ENCODE results near the gene TNS1.

Gene TNS1

DNA sequence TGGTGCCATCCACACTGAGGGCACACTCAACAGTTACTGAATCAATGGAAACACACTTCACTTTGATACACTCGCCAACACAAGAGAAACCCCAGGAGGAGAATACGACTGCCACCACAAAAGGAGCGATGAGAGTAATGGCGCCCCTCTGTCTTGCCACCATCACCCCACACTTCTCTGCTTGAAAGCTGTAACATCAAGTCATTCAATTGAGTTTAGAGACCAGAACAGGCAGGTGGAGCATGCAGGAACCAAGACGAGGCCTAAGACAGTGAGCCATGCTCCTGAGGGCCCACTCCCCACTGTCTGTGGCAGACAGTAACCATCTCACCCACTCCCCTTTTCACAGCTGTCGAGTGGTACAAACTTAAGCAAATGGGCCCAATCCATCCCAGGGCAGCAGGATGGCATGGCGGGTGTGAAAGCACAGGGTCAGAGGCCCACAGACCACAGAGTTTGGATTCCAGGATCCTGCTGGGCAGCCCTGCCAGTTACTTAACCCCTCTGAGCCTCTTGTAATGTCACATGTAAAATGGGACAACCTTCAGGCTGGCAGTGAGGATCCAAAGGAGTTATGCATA is 101.9 kb downstream of the TNS1 start:
- H3K36me3 ChIP-seq (ENCODE audit: insufficient read depth, low read length), result peaks cover 66% of the 10 kb centered on the region
- H3K4me3 ChIP-seq, result no peak overlapping the region
- no peak for DNase-seq (ENCODE audit: low read depth, low spot score)
- no peaks in the 10 kb centered on the region for H3K9me3 ChIP-seq (ENCODE audit: low read depth, low read length)
- no peak overlapping the region for H3K9ac ChIP-seq (ENCODE audit: insufficient read length)
- H3K27ac ChIP-seq, result no peak overlapping the region
- TF ChIP-seq EZH2 (IDR thresholded peaks at IDR 0.05) (no peak), POLR2AphosphoS5 (IDR thresholded peaks at IDR 0.05; ENCODE audit: borderline replicate concordance, low read depth, low read length) (no peak), FOXP2 (optimal IDR thresholded peaks at IDR 0.05; ENCODE audit: control extremely low read depth, extremely low read length, insufficient read depth) (no peak)

- Histone ChIP-seq H3K9ac (ENCODE audit: insufficient read length) (no peak overlapping the region), H3K36me3 (ENCODE audit: insufficient read depth, low read length) (peaks cover 72% of the 10 kb centered on the region), H3K4me3 (no peak overlapping the region), H3K9me3 (ENCODE audit: low read depth, low read length) (no peaks in the 10 kb centered on the region), H3K27ac (no peak overlapping the region)
- DNase-seq (ENCODE audit: low read depth, low spot score), result no peak
- no peak for TF ChIP-seq POLR2AphosphoS5 (IDR thresholded peaks at IDR 0.05; ENCODE audit: borderline replicate concordance, low read depth, low read length)
- TF ChIP-seq FOXP2 (optimal IDR thresholded peaks at IDR 0.05; ENCODE audit: control extremely low read depth, extremely low read length, insufficient read depth), result no peak
- TF ChIP-seq EZH2 (IDR thresholded peaks at IDR 0.05), result no peak
Measured at GRCh38 chr2:217900010-217900779, 102.6 kb downstream of the TNS1 start.

DNA sequence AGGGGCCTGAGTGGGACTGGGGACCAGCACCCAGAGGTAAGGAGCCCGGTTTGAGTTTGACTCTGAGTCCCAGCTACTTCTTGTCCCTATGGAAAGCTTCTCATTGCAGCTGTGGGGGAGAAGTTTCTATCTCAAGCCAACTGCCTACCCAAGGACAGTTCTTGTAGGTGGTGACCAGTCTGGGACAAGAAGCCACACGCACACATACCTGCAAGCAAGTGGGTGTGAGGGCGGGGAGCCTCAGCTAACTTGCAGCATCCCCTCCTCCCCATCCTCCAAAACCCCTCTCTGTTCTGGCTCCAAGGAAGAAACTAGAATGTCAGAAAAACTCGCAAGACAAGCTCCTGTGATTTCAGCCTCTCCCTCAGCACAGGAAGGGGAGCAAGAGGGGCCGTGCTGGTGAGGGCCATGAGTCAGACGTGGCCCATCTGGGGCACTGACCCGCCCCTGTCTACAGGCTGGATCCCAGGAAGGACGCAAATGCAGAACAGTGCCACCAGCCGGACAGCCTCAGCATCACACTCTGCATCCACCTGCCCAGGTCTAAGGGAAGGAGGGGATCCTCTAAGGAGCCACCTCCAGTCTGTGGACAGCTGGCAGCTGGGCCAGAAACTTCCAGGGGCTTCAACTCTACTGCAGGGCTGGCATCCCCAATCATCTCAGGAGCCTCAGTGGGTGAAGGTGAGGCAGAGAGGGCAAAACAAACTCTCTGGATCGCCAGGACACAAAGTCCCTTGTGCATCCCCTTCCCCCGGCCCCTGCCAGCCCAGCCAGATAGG is 103.4 kb downstream of the TNS1 start:
- TF ChIP-seq EZH2 (IDR thresholded peaks at IDR 0.05) (no peak), FOXP2 (optimal IDR thresholded peaks at IDR 0.05; ENCODE audit: control extremely low read depth, extremely low read length, insufficient read depth) (no peak), POLR2AphosphoS5 (IDR thresholded peaks at IDR 0.05; ENCODE audit: borderline replicate concordance, low read depth, low read length) (no peak)
- no peak overlapping the region for H3K4me3 ChIP-seq
- no peaks in the 10 kb centered on the region for H3K9me3 ChIP-seq (ENCODE audit: low read depth, low read length)
- H3K9ac ChIP-seq (ENCODE audit: insufficient read length), result no peak overlapping the region
- DNase-seq (ENCODE audit: low read depth, low spot score), result no peak
- no peak overlapping the region for H3K27ac ChIP-seq
- peaks cover 76% of the 10 kb centered on the region for H3K36me3 ChIP-seq (ENCODE audit: insufficient read depth, low read length)

DNA sequence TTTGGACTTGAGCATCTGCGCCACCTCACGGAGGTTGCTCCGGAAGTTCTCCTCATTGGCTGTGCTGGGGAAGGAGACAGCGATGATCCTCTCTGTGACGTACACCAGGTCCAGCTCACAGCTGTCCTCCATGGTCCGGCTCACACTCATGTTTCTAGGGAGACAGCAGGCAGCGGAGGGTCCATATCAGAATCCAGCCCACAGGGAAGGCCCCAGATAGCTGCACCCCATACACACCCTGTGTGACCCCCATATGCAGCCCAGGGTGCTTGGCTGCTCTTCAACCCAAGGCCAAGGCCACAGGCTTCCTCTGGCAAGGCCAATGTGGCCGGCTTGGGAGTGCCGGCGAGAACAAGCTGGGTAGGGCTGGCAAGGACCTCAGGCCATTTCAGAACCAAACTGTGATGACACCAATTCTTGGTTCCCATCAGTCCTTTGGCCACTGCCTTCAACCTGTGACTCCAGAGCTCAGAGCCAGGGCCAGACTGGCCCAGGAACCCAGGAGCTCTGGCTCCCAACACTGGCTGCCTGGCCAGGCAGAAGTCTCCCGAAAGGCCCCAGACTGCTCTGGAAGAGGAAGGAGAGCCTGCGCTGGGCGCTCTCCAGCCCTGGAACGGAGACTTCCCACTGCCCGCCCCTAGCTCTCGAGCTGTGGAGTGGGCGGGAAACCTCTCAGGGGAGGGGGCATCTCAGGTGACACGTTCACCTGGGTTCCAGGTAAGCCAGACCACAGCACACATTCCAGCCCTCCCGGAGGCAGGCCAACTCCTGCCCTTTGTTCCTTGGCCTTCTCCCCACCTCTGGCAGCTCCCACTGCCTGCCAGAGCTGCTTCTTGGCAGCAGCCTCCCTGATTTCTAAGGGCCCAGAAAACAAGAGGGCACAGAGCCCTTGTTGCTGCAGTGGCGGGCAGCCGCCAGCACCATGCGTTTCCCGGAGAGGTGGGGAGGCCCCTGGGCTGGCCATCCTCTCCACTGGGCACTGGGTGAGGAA is 104.7 kb downstream of the TNS1 start:
- no peak overlapping the region for H3K27ac ChIP-seq
- no peak for TF ChIP-seq POLR2AphosphoS5 (IDR thresholded peaks at IDR 0.05; ENCODE audit: borderline replicate concordance, low read depth, low read length)
- TF ChIP-seq FOXP2 (optimal IDR thresholded peaks at IDR 0.05; ENCODE audit: control extremely low read depth, extremely low read length, insufficient read depth), result no peak
- no peak for TF ChIP-seq EZH2 (IDR thresholded peaks at IDR 0.05)
- no peak overlapping the region for H3K9ac ChIP-seq (ENCODE audit: insufficient read length)
- no peak overlapping the region for H3K4me3 ChIP-seq
- H3K36me3 ChIP-seq (ENCODE audit: insufficient read depth, low read length), result peaks cover 77% of the 10 kb centered on the region
- no peaks in the 10 kb centered on the region for H3K9me3 ChIP-seq (ENCODE audit: low read depth, low read length)
- DNase-seq (ENCODE audit: low read depth, low spot score), result no peak

GRCh38 chr2:217897091-217897715 is 105.6 kb downstream of the TNS1 start:
- Histone ChIP-seq H3K4me3 (no peak overlapping the region), H3K9me3 (ENCODE audit: low read depth, low read length) (no peaks in the 10 kb centered on the region), H3K9ac (ENCODE audit: insufficient read length) (no peak overlapping the region), H3K36me3 (ENCODE audit: insufficient read depth, low read length) (peaks cover 82% of the 10 kb centered on the region), H3K27ac (no peak overlapping the region)
- TF ChIP-seq POLR2AphosphoS5 (IDR thresholded peaks at IDR 0.05; ENCODE audit: borderline replicate concordance, low read depth, low read length), result no peak
- no peak for TF ChIP-seq FOXP2 (optimal IDR thresholded peaks at IDR 0.05; ENCODE audit: control extremely low read depth, extremely low read length, insufficient read depth)
- TF ChIP-seq EZH2 (IDR thresholded peaks at IDR 0.05), result no peak
- no peak for DNase-seq (ENCODE audit: low read depth, low spot score)

DNA sequence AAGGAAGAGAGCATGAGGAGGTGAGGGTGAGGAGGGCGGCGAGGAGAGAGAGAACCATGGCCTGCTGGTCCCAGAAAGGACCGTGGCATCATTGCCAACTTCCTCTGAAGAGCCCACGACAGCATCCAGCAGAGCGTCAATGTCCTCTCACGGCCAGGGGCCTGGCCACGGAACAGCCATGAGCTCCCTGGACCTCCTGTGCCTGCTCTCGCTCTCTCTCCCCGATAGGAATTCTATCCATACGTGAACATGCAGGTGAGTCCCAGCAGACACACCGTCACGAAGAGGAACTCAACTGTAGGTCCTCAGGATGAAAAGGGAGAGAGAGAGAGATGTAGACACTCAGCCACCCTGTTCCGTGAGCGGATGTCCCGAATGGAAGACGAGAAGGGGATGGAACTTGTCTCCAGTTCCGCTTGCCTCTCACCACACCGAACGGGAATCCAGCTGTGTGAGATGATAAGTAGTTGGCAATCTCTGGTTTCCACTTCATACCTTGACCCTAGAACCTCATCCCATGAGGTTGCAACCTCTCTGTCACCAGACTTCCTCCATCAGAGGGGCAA is 107.6 kb downstream of the TNS1 start:
- H3K36me3 ChIP-seq (ENCODE audit: insufficient read depth, low read length), result peaks cover 85% of the 10 kb centered on the region
- no peak for DNase-seq (ENCODE audit: low read depth, low spot score)

GRCh38 chr2:217893440-217893839 is 109.4 kb downstream of the TNS1 start:
- Histone ChIP-seq H3K27ac (no peak overlapping the region), H3K4me3 (no peak overlapping the region), H3K9me3 (ENCODE audit: low read depth, low read length) (no peaks in the 10 kb centered on the region), H3K9ac (ENCODE audit: insufficient read length) (no peak overlapping the region), H3K36me3 (ENCODE audit: insufficient read depth, low read length) (peaks cover 97% of the 10 kb centered on the region)
- no peak for DNase-seq (ENCODE audit: low read depth, low spot score)
- no peak for TF ChIP-seq POLR2AphosphoS5 (IDR thresholded peaks at IDR 0.05; ENCODE audit: borderline replicate concordance, low read depth, low read length)
- no peak for TF ChIP-seq FOXP2 (optimal IDR thresholded peaks at IDR 0.05; ENCODE audit: control extremely low read depth, extremely low read length, insufficient read depth)
- TF ChIP-seq EZH2 (IDR thresholded peaks at IDR 0.05), result no peak

More for the DNA sequence above, 107.6 kb downstream of the TNS1 start:
- no peak overlapping the region for H3K9ac ChIP-seq (ENCODE audit: insufficient read length)
- no peak overlapping the region for H3K27ac ChIP-seq
- H3K4me3 ChIP-seq, result no peak overlapping the region
- no peak for TF ChIP-seq EZH2 (IDR thresholded peaks at IDR 0.05)
- no peak for TF ChIP-seq POLR2AphosphoS5 (IDR thresholded peaks at IDR 0.05; ENCODE audit: borderline replicate concordance, low read depth, low read length)
- TF ChIP-seq FOXP2 (optimal IDR thresholded peaks at IDR 0.05; ENCODE audit: control extremely low read depth, extremely low read length, insufficient read depth), result no peak
- no peaks in the 10 kb centered on the region for H3K9me3 ChIP-seq (ENCODE audit: low read depth, low read length)

Measured in SK-N-MC (cell line).